ENCODE data around the gene SULT1A3. TPM values are rescaled to one million over a fixed set of nuclear protein-coding genes. Genes with fewer than 3 reads are reported as not detected.
A peak's percentile ranks its signal among the peaks of the same experiment; 100 is the strongest.
"Not testable (repeated sequence)": the region's sequence is repeated elsewhere in the genome, so short reads cannot be mapped to it uniquely, and the experiment has no call there.

Gene SULT1A3
- total RNA-seq, 1 experiment from 2014 or later: 21.5 TPM

DNA sequence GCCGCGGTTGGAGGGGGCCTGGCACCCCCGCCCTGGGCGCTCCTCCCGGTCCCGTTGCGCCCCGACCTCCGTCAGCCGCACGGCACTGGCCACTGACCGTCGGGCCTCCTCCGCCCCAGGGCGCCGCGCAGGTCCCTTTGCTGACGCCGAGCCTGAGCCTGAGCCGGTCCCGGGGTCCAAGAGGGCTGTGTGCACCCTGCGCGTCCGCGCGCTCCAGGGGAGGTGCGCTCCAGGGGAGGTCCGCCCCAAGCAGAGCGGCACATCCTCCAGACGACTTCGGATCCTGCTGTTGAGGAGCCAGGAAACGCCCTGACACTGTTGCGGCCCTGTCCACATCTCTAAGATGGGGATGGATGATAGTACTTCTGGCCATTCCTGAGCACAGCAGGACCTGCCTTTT, 7.2 kb downstream of the SULT1A3 start:
- H3K79me2 ChIP-seq (ENCODE audit: insufficient read depth, low read length); H4K5ac ChIP-seq (ENCODE audit: insufficient read length, low read depth, low read length); H3K4me3 Mint-ChIP-seq; H2AK5ac ChIP-seq (ENCODE audit: insufficient read length, low read length); H4K20me1 ChIP-seq (ENCODE audit: control insufficient read depth, insufficient read depth, insufficient read length); H3K4ac ChIP-seq (ENCODE audit: low read depth, low read length); H3K9me3 ChIP-seq (ENCODE audit: control insufficient read depth, low read depth, low read length); H2BK20ac ChIP-seq (ENCODE audit: low read depth, low read length, poor library complexity, severe bottlenecking); H4K91ac ChIP-seq (ENCODE audit: insufficient read length, low read depth, low read length); H3T11ph ChIP-seq (ENCODE audit: low read length); H3K36me3 Mint-ChIP-seq (ENCODE audit: insufficient read depth in 1 of 3, low read depth in 3 of 3); H3K9ac ChIP-seq (ENCODE audit: extremely low read depth, insufficient read length, low read length); DNase-seq; H3K23ac ChIP-seq (ENCODE audit: insufficient read length, low read depth, low read length); H3K27me3 ChIP-seq (ENCODE audit: insufficient read depth, low read length); H2BK15ac ChIP-seq (ENCODE audit: low read depth, low read length); H3K79me1 ChIP-seq (ENCODE audit: insufficient read depth, low read depth, low read length, poor library complexity, severe bottlenecking); H3K27me3 Mint-ChIP-seq (ENCODE audit: low read depth); H2BK120ac ChIP-seq (ENCODE audit: low read depth, low read length, poor library complexity, severe bottlenecking); H3K4me1 Mint-ChIP-seq; H2BK5ac ChIP-seq (ENCODE audit: insufficient read length, low read length); H3K9me3 Mint-ChIP-seq; H2BK12ac ChIP-seq (ENCODE audit: insufficient read length, low read depth, low read length); H3K27ac Mint-ChIP-seq; H3K4me1 ChIP-seq (ENCODE audit: insufficient read depth, low read length); H2AFZ ChIP-seq (ENCODE audit: low read length); H3K18ac ChIP-seq (ENCODE audit: insufficient read length, low read depth, low read length); H3K14ac ChIP-seq (ENCODE audit: insufficient read depth, low read length); H4K8ac ChIP-seq (replicated peaks; ENCODE audit: insufficient read length, low read depth, low read length); H3K4me2 ChIP-seq (ENCODE audit: insufficient read depth, insufficient read length, low read length); H3K56ac ChIP-seq (ENCODE audit: insufficient read length, low read depth, low read length); H3K27ac ChIP-seq (ENCODE audit: insufficient read length, low read depth, low read length); H3K23me2 ChIP-seq (ENCODE audit: insufficient read length, low read depth, low read length, poor library complexity, severe bottlenecking): not testable (repeated sequence)
- WGBS (ENCODE audit: extremely low coverage, insufficient read length, low lambda C conversion rate): no CpG with 5 or more reads among the region's 33 CpGs

- H3K9me3 ChIP-seq (ENCODE audit: control insufficient read depth, low read depth, low read length); H3K27ac ChIP-seq (ENCODE audit: insufficient read length, low read depth, low read length); DNase-seq; H2BK12ac ChIP-seq (ENCODE audit: insufficient read length, low read depth, low read length); H3K79me1 ChIP-seq (ENCODE audit: insufficient read depth, low read depth, low read length, poor library complexity, severe bottlenecking); H3K36me3 Mint-ChIP-seq (ENCODE audit: insufficient read depth in 1 of 3, low read depth in 3 of 3); H3K4me1 ChIP-seq (ENCODE audit: insufficient read depth, low read length); H4K91ac ChIP-seq (ENCODE audit: insufficient read length, low read depth, low read length); H4K8ac ChIP-seq (replicated peaks; ENCODE audit: insufficient read length, low read depth, low read length); H2AFZ ChIP-seq (ENCODE audit: low read length); H3K9ac ChIP-seq (ENCODE audit: extremely low read depth, insufficient read length, low read length); H3K4ac ChIP-seq (ENCODE audit: low read depth, low read length); H3K79me2 ChIP-seq (ENCODE audit: insufficient read depth, low read length); H3K4me2 ChIP-seq (ENCODE audit: insufficient read depth, insufficient read length, low read length); H3K56ac ChIP-seq (ENCODE audit: insufficient read length, low read depth, low read length); H4K5ac ChIP-seq (ENCODE audit: insufficient read length, low read depth, low read length); H3K23ac ChIP-seq (ENCODE audit: insufficient read length, low read depth, low read length); H3K9me3 Mint-ChIP-seq; H3K4me1 Mint-ChIP-seq; H3K27ac Mint-ChIP-seq; H2BK120ac ChIP-seq (ENCODE audit: low read depth, low read length, poor library complexity, severe bottlenecking); H3K14ac ChIP-seq (ENCODE audit: insufficient read depth, low read length); H3K18ac ChIP-seq (ENCODE audit: insufficient read length, low read depth, low read length); H4K20me1 ChIP-seq (ENCODE audit: control insufficient read depth, insufficient read depth, insufficient read length); H3K23me2 ChIP-seq (ENCODE audit: insufficient read length, low read depth, low read length, poor library complexity, severe bottlenecking); H2BK5ac ChIP-seq (ENCODE audit: insufficient read length, low read length); H3K27me3 Mint-ChIP-seq (ENCODE audit: low read depth); H3T11ph ChIP-seq (ENCODE audit: low read length); H3K27me3 ChIP-seq (ENCODE audit: insufficient read depth, low read length); H2BK20ac ChIP-seq (ENCODE audit: low read depth, low read length, poor library complexity, severe bottlenecking); H2AK5ac ChIP-seq (ENCODE audit: insufficient read length, low read length); H2BK15ac ChIP-seq (ENCODE audit: low read depth, low read length): not testable (repeated sequence)
- 0 out of 5 replicates have a peak overlapping the region, but pooled peaks of 1 of the 2 experiments have one; percentile 48 for H3K4me3 Mint-ChIP-seq
- no CpG with 5 or more reads among the region's 9 CpGs for WGBS (ENCODE audit: extremely low coverage, insufficient read length, low lambda C conversion rate)
Observed at GRCh38 chr16:30207063-30207704, 8.1 kb downstream of the SULT1A3 start.
